Eye (tissue), 1 donor: ENCODE data around the gene FAM200C.
"Not testable (repeated sequence)": the region's sequence is repeated elsewhere in the genome, so short reads cannot be mapped to it uniquely, and the experiment has no call there.

Experiments
- DNase-seq: peaks from one replicate; pipeline ENCODE4 v3.0.0-alpha.2; 2015

The FAM200C gene

DNA sequence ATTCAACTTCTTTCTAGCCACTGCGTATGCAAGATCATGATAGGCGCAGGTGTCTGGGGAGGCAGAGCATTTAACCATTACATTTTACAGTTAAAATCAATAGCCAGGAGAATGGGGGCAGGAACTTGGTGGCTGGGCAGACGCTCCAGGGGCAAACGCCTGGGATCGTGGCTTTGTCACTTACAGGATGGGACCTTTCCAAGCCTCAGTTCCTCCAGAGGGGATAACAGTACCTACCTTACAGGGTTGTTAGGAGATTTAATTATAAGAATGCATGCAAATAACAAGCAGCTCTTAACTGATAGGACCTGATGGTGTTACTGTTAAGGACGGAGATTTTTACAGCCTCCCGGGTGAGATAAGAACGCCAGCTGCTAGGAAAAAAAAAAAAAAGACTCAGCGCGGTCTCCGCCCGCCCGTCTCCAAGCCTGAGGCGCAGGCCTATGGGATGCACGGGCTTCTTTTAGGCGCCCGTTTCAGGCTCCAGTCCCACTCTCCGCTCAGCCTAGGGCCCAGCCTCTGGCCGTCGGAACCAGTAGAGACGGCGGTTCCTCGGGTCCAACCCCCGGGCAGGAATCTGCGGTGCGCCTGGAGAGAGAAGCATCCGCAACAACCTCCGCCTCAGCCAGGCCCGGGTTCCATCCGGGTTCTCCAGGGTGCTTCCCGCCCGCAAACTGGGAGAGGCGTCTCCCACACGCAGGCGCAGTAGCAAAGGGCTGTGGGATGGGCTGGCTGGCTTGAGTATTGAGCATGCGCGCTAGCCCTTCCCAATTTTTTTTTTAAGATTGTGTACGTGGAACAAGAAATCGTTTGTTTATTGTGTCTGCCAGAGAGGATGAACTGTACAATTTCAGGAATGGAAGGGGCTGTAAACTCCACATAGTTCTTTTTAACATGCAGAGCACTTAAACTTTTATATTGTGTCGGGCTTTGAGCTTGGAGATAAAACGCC is at the start of gene FAM200C:
FAM200C (minus strand) TSS at position 653 of the 952 bp plus-strand sequence. CDS start 4,564 bp downstream, outside the sequence.
- DNase-seq: peak; percentile 98

DNA sequence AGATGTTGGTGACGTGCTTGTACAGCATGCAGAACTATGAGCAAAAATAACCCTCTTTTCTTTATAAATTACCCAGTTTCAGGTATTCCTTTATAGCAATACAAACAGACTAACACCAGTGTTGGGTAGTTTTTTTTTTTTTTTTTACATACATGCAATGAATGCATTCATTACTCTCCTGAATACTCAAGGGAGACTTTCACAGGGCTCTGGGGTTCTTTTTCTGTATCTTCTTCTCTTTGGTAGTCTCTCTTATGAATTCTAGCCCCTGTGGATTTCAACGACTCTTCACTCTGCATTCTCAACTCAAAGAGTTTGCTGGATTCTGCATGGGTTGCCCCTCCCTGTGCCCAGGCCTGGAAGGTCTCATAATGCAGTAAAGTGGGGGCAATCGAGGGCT is 49.6 kb upstream of the FAM200C start:
- no peak for DNase-seq

DNA sequence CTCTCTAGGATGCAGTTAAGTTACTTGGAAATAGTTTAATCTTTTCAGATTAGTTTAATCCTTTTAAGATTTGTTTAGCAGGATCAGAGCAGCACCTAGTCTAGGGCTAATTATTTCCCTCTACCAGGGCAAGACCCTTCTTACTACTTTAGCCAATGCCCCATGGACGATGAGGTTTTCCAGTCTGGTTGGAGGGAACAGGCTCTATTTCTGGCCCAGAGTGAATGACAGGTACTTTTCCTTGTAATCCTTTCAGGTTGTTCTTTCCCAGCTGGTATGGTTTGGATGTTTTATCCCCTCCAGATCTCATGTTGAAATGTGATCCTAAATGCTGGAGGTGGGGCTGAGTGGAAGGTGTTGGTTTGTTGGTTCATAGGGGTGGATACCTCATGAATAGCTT is 49.0 kb upstream of the FAM200C start:
- no peak for DNase-seq

DNA sequence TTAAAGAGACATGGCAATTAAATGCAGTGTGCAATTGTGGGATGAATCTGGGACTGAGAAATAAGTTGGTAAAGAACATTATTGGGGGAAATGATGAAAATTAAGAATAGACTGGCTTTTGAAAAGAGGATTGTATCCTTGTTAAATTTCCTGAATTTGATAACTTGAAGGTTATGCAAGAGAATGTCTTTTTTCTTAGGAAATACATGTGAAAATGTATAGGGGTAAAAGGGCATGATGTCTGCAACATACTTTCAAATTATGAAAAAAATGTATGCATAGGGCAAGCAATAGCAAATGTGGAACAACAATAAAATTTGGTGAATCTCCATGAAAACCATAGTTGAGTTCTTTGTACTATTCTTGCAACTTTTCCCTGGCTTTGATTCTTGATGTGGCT is 45.9 kb upstream of the FAM200C start:
- DNase-seq: no peak

DNA sequence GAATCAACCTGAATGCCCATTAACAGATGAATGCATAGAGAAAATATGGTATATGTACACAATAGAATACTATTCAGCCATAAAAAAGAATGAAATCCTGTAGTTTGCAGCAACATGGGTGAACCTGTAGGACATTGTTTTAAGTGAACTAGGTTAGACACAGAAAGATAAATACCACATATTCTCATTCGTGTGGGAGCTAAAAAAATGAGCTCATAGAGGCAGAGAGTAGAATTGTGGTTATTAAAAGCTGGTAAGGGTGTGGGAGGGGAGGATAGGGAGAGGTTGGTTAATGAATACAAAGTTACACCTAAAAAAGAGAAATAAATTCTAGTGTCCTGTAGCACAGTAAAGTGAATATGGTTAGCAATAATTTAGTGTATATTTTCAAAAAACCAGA is 45.3 kb upstream of the FAM200C start:
- no peak for DNase-seq

DNA sequence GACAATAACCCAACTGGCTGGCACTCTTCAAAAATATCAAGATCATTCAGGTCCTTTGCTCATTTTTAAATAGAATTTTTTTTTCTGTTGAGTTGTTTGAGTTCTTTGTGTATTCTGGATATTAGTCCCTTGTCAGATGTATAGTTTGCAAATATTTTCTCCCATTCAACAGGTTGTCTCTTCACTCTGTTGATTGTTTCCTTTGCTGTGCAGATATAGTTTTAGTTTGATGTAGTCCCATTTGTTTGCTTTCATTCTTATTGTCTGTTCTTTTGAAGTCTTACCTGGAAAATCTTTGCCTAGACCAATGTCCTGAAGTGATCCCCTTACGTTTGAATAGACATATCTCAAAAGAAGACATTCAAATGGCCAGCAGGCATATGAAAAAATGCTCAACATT is 44.6 kb upstream of the FAM200C start:
- DNase-seq: no peak

DNA sequence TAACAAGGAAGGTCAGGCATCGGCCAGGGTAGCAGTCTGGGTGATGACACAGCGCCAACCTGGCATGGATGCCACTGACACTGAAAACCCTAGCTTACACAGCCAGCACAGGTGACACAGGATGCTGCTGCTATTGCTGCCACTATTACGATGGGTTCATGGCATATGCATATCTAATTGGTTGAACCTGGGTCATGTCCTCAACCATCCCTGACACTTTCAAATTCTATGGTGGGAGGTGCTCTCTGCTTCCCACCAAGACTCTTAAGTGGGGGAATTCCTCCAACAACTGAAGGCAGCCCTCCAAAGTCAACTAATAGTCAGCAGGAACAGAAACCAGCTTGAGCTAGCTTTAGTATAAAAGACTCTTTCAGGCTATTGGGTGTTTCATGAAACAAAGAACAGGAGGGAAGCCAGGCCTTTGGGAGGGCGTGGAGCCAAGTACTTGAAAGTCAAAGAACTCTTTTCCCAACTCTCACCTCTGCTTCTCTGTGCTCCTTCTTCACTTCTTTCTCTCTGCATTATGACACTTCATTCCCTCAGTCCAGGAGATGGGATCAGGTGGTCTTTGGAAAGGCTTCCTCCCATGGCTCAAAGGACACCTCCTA is 43.1 kb upstream of the FAM200C start:
- no peak for DNase-seq

DNA sequence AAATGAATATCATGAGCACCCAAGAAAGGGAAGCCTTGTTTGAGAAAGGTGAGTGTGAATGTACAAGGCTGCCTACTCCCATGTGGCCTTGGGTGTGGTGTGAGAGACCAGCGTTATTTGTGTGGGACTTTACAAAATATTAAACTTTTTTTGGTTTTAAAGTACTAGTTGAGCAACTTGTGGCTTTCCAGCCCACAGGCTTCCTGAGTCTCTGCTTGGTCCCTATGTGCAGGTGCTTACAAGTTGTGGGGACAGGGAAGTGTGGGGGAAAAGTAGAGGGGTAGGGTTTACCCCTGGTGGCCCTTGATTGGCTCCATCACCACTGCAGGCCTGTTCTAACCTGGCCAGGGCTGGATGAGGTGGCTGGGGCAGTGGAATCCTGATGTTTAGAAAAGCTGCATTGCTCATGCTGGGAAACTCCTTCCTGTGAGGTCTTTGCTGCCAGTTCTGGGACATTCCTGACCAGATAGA is 41.5 kb upstream of the FAM200C start:
- no peak for DNase-seq

DNA sequence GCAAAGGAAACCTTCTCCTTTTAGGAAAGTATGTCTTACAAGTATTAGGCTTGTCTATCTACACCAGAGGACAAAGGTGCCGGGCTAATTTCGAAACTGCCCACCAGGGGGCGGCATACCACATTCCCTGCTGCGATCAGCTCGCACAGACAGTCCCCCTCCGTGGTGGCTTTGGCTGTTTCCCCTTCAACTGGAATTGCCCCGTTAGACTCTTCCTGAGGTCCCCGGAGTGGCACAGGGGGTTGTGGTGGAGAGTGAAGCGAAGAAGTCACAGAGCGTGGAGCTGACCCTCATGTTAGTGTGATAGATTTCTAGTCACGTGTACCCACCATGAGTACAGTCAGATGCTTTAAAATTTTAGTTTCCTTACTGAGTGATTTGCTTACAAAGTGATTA is 39.3 kb upstream of the FAM200C start:
- DNase-seq: peak; percentile 94

DNA sequence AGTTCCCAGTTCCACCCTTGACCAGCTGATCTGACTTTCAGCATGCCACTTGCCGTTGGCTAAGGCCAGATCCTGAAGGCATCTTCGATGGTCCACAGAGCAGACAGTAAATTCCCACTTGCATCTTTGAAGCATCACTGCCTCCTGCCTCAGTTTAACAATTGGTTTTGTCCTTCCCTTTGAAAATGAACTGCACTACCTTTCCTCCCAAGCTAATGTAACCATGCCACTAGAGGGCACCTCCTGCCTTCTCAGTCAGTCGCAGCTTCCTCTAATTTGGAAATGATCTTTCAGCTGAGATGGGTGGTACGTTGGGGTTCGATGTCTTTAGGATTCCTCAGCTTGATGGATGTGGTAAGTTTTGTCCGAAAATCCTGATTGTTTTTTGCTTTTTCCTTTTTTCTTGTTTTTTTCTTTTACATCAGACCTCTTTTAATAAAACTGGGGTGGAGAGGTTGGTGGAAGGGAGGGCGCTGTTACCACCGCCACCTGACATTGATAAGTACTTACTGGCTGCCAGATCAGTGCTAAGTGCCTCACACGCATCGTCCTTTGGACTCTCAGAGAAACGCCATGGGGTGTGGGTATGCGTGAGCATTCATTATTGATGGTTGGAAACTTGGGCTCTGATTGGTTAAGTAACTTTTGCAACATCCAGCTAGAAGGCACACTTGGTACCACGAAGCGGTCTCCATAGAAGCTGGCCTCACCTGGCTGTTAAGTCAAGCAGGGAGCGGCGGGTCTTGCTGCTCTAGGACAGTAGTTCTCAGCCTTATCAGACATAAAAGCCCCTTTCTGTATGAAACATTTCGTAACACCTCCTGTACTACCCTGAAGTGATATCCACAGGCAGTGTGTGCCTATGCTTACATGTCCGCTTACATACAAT is 38.7 kb upstream of the FAM200C start:
- DNase-seq: peak; percentile 80

DNA sequence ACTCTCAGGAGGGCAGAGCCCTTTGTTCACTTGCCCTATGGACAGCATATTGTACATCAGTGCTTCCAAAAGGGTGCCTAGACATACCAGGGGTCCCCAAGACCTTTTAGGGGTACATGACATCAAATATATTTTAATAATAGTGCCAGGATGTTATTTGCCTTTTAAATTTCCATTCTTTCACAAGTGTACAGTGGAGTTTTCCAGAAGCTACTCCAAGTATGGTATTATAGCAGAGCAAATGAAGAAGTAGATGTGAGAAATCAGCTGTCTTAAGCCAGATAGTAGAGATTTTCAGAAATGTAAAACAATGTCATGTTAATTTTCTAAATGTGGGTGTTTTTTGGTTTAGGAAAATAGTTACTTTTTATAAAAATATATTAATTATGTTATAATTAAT is 37.4 kb upstream of the FAM200C start:
- DNase-seq: no peak

DNA sequence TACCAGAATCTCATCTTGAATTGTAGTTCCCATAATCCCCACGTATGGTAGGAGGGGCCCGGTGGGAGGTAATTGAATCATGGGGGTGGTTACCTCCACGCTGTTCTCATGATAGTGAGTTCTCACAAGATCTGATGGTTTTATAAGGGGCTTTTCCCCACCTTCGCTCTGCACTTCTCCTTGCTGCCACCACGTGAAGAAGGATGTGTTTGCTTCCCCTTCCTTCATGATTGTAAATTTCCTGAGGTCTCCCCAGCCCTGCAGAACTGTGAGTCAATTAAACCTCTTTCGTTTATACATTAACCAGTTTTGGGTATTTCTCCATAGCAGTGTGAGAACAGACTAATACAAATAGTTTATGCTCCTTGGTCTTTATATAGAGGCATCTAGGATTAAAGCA is 36.8 kb upstream of the FAM200C start:
- not testable (repeated sequence) for DNase-seq

DNA sequence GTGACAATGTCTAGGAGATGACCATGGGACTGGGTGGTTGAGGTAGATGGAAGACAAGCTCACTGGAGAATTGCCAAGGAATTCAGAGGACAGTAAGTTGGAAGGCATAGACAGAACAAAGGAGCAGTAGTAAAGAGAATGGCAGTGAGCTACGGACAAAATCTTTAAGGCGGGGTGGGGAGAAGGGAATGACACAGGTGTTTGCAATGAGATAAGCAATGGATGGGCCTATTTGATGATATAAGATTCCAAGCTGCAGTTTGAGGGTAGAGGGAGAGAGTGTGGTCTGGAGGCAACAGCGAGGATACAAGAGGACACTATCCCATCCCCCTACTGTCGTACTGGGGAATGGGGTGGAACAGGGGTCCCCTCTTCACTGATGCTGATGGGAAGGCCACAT is 36.2 kb upstream of the FAM200C start:
- no peak for DNase-seq

DNA sequence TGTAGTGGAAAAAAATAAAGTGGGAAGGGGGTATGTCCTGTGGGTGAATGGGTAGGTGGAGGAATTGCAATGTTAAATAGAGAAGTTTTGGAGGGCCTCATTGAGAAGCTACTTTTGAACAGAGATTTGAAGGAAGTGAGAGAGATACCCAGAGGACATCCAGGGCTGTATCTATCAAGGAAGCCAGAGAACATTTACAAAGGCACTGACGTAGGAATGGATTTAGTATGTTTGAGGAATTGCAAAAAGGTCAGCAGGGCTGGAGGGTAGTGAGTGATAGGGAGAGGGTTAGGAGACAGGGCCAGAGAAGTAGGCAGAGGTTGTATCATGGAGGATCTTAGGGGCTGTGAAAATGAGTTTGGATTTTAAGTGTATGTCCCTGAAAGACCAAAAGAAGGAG is 35.7 kb upstream of the FAM200C start:
- DNase-seq: no peak

DNA sequence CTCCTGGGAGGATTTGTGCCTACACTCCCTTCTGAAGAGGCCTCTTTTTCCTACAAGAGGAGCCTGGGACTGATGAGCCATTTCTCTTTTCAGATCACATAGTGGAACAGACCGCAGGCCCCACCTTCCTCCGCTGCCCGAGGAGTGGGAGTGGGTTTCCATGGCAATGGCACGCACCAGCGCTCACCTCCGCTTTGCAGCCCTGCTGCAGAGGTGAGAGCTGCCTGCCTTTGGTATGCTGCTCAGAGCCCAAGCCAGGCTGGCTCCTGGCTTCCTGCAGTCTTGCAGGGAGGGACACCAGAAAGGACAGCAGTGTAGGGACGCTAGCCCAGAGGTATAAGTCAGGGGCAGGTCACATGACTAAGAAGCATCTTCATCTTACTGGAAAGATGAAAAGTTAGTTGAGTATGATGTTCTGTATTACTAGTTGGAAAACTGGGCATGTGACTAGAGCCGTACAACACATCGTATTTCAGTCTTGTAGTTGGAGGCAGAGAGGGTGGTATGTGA is 34.2 kb upstream of the FAM200C start:
- DNase-seq: peak; percentile 84

DNA sequence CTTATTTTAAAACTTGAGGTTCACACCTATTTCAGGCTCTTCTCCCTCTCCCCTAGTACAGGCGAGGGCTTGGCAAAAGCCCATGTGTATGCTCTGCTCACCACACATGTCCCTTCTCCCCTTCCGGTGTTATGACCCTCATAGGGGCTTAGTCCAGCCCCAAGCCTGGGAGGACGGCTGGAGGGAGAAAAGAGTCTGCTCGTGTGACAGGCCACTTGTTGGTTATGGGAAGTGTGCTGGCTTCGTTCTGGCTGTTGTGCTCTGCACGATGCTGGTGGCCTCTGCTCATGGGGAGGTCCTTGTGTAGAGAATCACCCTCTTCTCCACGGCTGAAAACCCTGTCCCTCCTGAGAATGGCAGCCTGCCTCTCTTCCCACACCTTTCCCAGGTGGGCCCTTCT is 32.9 kb upstream of the FAM200C start:
- no peak for DNase-seq

DNA sequence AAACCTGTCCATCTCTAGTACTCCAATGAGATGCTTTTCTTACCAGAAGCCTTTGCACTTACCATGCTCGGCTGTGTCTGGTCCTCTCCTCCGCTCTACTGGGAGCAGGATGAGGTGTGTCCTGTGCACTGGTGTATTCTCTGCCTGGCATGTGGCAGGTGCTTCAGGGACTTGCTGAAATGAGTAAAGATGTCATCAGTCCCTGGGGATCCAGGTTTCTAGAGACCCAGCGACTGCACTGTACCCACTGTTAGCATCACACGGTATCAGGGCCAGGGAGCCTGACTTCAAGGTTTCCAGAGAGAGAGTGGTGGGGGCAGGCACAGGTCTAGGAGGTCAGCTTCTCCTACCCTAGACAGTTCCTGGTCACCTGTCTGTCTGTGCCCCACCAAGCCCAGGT is 32.3 kb upstream of the FAM200C start:
- no peak for DNase-seq

DNA sequence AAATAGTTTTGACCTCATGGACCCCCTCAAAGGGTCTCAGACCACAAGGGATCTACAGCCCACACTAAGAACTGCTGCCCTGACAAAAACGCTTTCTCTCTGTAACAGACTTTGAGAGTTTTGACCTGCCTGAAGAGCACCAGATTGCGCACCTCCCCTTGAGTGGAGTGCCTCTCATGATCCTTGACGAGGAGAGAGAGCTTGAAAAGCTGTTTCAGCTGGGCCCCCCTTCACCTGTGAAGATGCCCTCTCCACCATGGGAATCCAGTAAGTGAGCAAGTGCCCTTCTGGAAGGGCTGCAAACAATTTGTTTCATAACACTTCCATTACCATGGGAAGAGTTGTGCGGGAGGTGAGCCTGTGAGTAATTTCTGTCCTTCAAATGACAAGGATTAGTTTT is 27.8 kb upstream of the FAM200C start:
- no peak for DNase-seq

DNA sequence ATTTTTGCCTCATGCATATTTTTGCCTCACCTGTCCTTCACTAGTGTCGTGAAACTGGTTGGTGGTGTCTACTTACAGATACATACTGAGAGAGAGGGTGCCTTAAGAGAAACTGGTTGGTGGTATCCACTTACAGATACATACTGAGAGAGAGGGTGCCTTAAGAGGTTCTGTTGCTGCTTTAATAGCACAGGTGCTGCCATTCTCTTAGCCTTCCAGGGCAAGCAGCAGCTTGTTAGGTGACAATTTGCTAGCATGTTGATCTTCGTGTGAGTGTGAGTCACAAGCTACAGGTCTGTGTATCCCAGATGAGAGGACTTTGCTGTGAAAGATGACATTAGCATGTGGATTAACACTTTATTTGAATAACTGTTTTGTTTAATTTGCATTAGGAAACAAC is 23.2 kb upstream of the FAM200C start:
- no peak for DNase-seq

DNA sequence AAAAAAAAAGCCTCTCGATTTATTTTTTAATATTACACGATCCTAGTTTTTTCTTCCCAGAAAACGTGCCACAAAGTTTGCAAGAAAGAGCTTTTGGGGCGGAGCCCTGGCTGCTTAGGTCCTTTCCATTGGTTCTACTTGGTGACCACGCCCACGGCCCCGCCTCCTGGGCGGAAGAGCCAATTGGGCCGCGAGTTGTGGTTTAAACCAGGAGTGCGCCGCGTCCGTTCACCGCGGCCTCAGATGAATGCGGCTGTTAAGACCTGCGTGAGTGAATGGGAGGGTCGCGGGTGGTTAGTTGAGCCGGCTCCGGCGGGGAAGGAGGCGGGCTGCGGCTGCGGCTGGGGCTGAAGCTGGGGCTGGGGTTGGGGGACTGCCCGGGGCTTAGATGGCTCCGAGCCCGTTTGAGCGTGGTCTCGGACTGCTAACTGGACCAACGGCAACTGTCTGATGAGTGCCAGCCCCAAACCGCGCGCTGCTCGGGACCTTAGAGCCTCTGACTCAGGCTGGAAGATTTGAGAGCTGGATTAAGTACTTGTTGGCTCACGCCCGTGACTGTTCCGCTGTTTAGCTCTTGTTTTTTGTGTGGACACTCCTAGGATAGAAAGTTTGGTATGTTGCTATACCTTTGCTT is 21.9 kb upstream of the FAM200C start, which contains the start of gene PTTG1:
PTTG1 (plus strand) TSS at position 231 of the 634 bp plus-strand sequence. CDS start 458 bp downstream, outside the sequence.
- peak; percentile 99 for DNase-seq

DNA sequence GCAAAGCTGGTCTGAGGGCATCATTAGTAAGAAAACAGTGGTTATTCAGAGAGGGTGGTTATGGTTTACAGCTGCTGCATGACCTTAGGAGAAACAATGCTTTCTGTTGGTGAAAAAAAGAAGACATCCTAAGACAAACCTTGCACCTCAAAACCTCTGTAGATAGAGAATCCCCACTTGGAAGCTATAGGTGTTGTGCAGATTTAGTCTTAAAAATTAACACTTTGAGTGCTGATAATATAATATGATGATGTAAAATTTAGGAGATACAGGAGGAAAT is 20.4 kb upstream of the FAM200C start:
- DNase-seq: no peak
